GM12874 (cell line): ENCODE measurements around the gene IL17B.

ENCODE experiments used
- TF ChIP-seq, protein P1 (sequence below): IDR thresholded peaks from 2 replicates; pipeline ENCODE4 v1.5.1; 2011; ENCODE audit warnings: low read depth, mild to moderate bottlenecking, control low read depth, low read length, moderate library complexity; ENCODE audit not compliant: insufficient read depth

The IL17B gene

DNA sequence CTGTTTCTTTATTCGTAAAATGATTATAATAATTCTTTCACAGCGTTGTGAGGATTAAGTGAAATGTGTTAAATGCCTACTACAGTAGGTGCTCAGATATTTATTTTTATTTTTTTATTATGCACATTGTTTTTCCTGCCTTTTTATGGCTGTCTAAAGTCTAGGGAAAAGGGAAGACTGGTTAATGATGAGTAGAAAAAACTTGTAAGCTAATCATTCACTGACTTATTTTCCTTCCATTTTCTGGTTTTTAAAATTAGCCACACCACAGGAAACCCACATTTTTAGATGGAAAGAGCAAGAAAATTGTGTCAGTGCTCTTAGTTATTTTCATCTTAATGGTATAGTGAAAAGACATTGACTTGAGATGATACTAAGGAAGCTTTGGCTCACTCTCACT, 25.2 kb downstream of the IL17B start:
- TF ChIP-seq, protein P1, sequence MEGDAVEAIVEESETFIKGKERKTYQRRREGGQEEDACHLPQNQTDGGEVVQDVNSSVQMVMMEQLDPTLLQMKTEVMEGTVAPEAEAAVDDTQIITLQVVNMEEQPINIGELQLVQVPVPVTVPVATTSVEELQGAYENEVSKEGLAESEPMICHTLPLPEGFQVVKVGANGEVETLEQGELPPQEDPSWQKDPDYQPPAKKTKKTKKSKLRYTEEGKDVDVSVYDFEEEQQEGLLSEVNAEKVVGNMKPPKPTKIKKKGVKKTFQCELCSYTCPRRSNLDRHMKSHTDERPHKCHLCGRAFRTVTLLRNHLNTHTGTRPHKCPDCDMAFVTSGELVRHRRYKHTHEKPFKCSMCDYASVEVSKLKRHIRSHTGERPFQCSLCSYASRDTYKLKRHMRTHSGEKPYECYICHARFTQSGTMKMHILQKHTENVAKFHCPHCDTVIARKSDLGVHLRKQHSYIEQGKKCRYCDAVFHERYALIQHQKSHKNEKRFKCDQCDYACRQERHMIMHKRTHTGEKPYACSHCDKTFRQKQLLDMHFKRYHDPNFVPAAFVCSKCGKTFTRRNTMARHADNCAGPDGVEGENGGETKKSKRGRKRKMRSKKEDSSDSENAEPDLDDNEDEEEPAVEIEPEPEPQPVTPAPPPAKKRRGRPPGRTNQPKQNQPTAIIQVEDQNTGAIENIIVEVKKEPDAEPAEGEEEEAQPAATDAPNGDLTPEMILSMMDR: no peak

DNA sequence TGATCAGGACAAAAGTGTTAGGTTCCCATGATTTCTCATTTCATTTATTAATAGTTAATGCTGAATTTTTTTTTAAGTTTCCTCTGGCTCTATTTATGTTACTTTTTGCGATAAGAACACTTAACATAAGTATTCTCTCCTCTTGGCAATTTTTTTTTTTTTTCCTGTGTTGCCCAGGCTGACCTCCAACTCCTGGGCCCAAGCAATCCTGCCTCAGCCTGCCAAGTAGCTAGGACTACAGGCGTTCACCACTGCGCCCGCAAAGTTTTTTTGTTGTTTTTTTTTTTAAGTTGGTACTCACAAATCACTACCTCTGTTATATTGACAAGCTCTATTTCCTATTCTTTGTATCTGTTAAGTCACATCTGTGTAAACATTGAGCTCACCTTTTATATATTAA, 26.9 kb downstream of the IL17B start:
- TF ChIP-seq, protein P1: no peak

DNA sequence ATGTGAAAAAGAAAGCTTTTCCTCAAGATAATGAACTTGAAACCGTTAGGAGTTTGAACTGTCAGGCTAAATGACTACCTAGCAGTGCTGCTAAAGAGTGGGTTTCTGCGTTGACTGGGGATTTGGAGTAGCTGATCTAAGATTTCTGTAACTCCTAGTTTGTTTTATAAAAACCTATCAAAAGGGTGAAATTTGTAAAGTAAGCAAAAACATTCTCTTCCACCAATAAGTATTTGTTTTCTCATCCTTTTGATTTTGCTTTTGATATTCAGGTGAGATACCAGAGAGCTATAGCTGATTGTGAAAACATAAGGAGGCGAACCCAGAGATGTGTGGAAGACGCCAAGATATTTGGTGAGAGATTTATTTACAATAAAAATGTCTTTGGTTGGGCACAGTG, 29.7 kb downstream of the IL17B start:
- TF ChIP-seq, protein P1: no peak

DNA sequence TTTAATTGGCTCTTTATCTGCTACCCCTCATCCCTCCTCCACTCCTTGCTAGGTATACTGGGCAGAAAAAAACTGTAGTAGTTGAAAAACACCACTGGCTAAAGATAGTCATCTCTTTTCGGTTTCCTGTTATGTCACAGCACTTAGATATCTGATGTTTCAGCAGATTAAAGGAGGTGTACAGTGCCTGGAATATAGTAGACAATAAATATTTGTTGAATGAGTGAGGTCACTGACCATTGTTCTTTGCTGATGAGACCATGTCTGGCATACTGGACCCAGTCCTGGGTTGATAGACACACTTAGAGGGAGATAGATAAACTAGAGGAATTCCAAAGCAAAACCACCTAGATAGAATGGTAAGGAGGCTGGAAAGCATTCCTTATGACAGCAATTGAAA, 30.6 kb downstream of the IL17B start:
- TF ChIP-seq, protein P1: no peak

DNA sequence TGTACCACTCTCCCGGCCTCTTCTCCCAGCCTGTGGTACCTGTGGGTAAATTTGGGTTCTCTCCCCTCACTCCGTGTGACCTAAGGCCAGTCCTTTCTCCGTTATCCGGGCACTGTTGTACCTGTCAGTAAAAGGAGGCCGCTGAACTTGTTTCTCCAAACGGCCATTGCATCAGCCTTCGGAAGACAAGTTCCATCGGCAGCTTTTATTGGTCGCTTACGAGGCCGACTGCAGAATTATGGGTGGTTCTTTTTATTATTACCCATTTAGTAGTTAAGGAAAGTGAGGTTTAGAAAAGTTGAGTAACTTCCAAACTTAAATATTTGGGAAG, 33.2 kb downstream of the IL17B start:
- TF ChIP-seq, protein P1: no peak

DNA sequence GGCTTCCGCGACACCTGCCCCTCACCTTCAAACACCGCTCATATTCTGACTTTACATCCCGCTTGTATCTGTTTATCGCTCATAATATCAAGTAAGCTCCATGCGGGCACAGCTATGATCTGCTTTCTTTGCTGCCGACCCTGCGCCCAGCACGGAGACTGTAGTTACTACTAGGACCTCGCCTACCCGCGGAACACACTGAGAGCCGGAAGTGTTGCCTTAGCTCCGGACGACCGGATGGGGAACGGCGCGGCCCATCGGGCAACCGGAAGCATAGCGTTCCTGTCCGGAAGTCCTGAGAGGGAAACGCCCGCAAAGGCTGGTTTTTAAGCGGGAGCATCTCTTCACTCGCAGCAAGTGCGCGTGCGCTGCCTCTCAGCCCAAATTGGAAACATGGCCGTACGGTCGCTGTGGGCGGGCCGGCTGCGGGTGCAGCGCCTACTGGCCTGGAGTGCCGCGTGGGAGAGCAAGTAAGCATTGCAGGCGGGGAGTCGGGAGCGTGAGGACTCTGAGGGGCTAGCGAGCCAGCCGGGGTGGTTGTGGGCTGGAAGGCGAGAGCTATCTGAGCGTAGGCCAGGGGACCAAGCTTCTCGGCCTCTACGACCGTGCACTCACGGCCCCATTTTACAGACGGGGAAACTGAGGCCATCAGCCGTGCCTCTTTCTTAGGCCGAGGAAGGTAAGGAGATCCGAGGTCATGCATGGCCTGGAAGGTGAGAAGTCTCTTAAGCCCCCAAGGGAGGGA, 33.8 kb downstream of the IL17B start, which contains the start of gene GRPEL2:
GRPEL2 (plus strand) TSS at position 353 of the 745 bp plus-strand sequence; CDS start at position 394, 41 bp downstream.
- TF ChIP-seq, protein P1: no peak

DNA sequence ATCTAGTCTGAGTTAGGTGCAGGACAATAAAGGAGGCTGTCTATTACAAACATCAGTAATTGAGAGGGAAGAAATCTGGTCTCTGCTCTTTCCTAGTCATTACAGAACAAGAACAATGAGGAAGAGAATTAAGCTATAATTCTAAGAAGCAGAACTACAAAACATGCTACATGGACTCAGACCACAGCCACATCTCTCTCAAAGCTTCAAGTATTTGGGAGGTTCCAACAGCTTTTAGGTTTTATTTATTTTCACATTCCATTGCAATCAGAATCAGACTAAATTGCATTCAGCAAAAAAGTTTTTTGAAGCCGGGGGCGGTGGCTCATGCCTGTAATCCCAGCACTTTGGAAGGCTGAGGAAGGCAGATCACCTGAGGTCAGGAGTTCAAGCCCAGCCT, 34.9 kb downstream of the IL17B start:
- TF ChIP-seq, protein P1: no peak

DNA sequence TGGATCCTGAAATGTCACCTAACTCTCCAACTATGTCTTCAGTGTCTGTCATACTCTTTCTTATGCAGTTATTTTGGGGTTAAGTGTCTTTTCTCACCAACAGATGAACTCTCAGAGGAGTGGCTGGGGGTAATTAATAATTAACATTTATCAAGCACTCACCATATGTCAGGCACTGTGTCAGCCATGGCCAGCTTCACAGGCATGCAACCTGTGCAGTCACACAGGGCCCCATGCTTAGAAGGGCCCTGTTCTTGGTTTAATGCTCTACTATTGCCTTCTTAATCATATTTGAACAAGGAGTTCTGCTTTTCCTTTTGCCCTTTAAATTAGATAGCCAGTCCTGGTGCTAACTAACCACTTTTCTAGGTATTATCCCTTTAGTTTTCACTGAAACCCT, 37.2 kb downstream of the IL17B start:
- TF ChIP-seq, protein P1: no peak
